Mesendoderm (in vitro differentiated cells): ENCODE data around the gene DNAJC15.
"Not testable (repeated sequence)": the region's sequence is repeated elsewhere in the genome, so short reads cannot be mapped to it uniquely, and the experiment has no call there.

Experiments used
- DNase-seq: peaks from one replicate; pipeline ENCODE4 v3.0.0; 2013
- H2AK5ac ChIP-seq: 2 replicates; pipeline ENCODE4 v1.6.1; 2013; ENCODE audit warnings: low read length, inconsistent platforms
- H2BK120ac ChIP-seq: 2 replicates; pipeline ENCODE4 v1.6.1; 2013; ENCODE audit warnings: low read depth, mild to moderate bottlenecking, low read length, moderate library complexity, mixed read lengths
- H2BK15ac ChIP-seq: replicated peaks from 2 replicates; pipeline ENCODE4 v1.6.1; 2013; ENCODE audit warnings: low read depth, mild to moderate bottlenecking, moderate library complexity
- H2BK5ac ChIP-seq: 2 replicates; pipeline ENCODE4 v1.6.1; 2013; ENCODE audit warnings: low read length, inconsistent platforms
- H3K18ac ChIP-seq: 2 replicates; pipeline ENCODE4 v1.6.1; 2013; ENCODE audit warnings: mild to moderate bottlenecking, low read length, mixed read lengths
- H3K23ac ChIP-seq: one replicate; pipeline ENCODE4 v1.6.1; 2013; ENCODE audit warnings: low read length
- H3K27ac ChIP-seq: 2 replicates; pipeline ENCODE4 v1.5.1; 2013; ENCODE audit warnings: low read depth, mild to moderate bottlenecking, inconsistent platforms, low read length, moderate library complexity
- H3K27me3 ChIP-seq: 2 replicates; pipeline ENCODE4 v1.6.1; 2013; ENCODE audit warnings: low read length, control low read depth, mild to moderate bottlenecking, inconsistent platforms; ENCODE audit not compliant: insufficient read depth, poor library complexity
- H3K36me3 ChIP-seq: 2 replicates; pipeline ENCODE4 v1.6.1; 2013; ENCODE audit warnings: low read length, inconsistent platforms; ENCODE audit not compliant: control insufficient read depth, insufficient read depth
- H3K4ac ChIP-seq: one replicate; pipeline ENCODE4 v1.6.1; 2013; ENCODE audit warnings: low read depth, mild to moderate bottlenecking, low read length, moderate library complexity
- H3K4me1 ChIP-seq: 2 replicates; pipeline ENCODE4 v1.6.1; 2013; ENCODE audit warnings: low read depth, low read length, inconsistent platforms; ENCODE audit not compliant: control insufficient read depth
- H3K4me2 ChIP-seq: 2 replicates; pipeline ENCODE4 v1.6.1; 2013; ENCODE audit warnings: low read length
- H3K4me3 ChIP-seq: 2 replicates; pipeline ENCODE4 v1.5.1; 2013; ENCODE audit warnings: mild to moderate bottlenecking, low read length
- H3K56ac ChIP-seq: one replicate; pipeline ENCODE4 v1.6.1; 2013; ENCODE audit warnings: low read length
- H3K79me1 ChIP-seq: 2 replicates; pipeline ENCODE4 v1.6.1; 2013; ENCODE audit warnings: low read length, inconsistent platforms
- H3K79me2 ChIP-seq: 2 replicates; pipeline ENCODE4 v1.6.1; 2013; ENCODE audit warnings: mild to moderate bottlenecking, low read length; ENCODE audit not compliant: control insufficient read depth, insufficient read depth
- H3K9ac ChIP-seq: 2 replicates; pipeline ENCODE4 v1.6.1; 2013; ENCODE audit warnings: low read length, inconsistent platforms
- H4K5ac ChIP-seq: one replicate; pipeline ENCODE4 v1.6.1; 2013; ENCODE audit warnings: low read length
- H4K8ac ChIP-seq: one replicate; pipeline ENCODE4 v1.6.1; 2013; ENCODE audit warnings: low read depth, mild to moderate bottlenecking, control low read depth, low read length, moderate library complexity
- WGBS: extraction: QIAGEN DNeasy Blood & Tissue Kit; methylation state at CpG from one replicate; pipeline ENCODE4 v1.1.7; 2013; ENCODE audit warnings: low lambda C conversion rate, missing lambda C conversion rate; ENCODE audit not compliant: insufficient coverage; ENCODE audit errors: extremely low coverage; 5-methylcytosine and 5-hydroxymethylcytosine counted together

DNAJC15 gene

GRCh38 chr13:43042410-43042921 lies 19.1 kb downstream of the DNAJC15 start:
- no peak for DNase-seq
- Histone ChIP-seq H3K23ac (no peak overlapping the region), H2BK5ac (no peak overlapping the region), H2BK120ac (no peak overlapping the region), H3K27me3 (no peaks in the 10 kb centered on the region), H2AK5ac (no peak overlapping the region), H4K5ac (no peak overlapping the region), H3K27ac (no peak overlapping the region), H3K36me3 (no peaks in the 10 kb centered on the region), H3K18ac (no peak overlapping the region), H2BK15ac (no peak overlapping the region), H3K9ac (no peak overlapping the region), H3K4me2 (no peak overlapping the region), H3K4me1 (no peaks in the 10 kb centered on the region), H4K8ac (no peak overlapping the region), H3K4ac (peak overlapping the region; percentile 36), H3K79me1 (no peaks in the 10 kb centered on the region), H3K56ac (no peak overlapping the region), H3K79me2 (no peaks in the 10 kb centered on the region), H3K4me3 (no peak overlapping the region)

GRCh38 chr13:43044720-43045301 lies 21.4 kb downstream of the DNAJC15 start:
- Histone ChIP-seq H3K4ac (no peak overlapping the region), H4K5ac (no peak overlapping the region), H3K79me2 (no peaks in the 10 kb centered on the region), H3K36me3 (no peaks in the 10 kb centered on the region), H2BK120ac (no peak overlapping the region), H3K4me2 (no peak overlapping the region), H3K79me1 (no peaks in the 10 kb centered on the region), H2AK5ac (no peak overlapping the region), H2BK5ac (no peak overlapping the region), H3K23ac (no peak overlapping the region), H3K9ac (no peak overlapping the region), H3K27ac (no peak overlapping the region), H2BK15ac (no peak overlapping the region), H4K8ac (no peak overlapping the region), H3K27me3 (no peaks in the 10 kb centered on the region), H3K56ac (no peak overlapping the region), H3K4me1 (no peaks in the 10 kb centered on the region), H3K4me3 (no peak overlapping the region), H3K18ac (no peak overlapping the region)
- WGBS, result 100% methylated on average over 1 of the region's 5 CpGs
- no peak for DNase-seq

- H3K79me1 ChIP-seq, H2AK5ac ChIP-seq, H3K18ac ChIP-seq, H3K4ac ChIP-seq, DNase-seq, H2BK5ac ChIP-seq, H3K4me3 ChIP-seq, H2BK15ac ChIP-seq, H3K27ac ChIP-seq, H3K9ac ChIP-seq, H4K5ac ChIP-seq, H3K56ac ChIP-seq, H3K4me1 ChIP-seq, H4K8ac ChIP-seq, H3K27me3 ChIP-seq, H2BK120ac ChIP-seq, H3K23ac ChIP-seq, H3K36me3 ChIP-seq, H3K79me2 ChIP-seq, H3K4me2 ChIP-seq: not testable (repeated sequence)
- WGBS, result no CpG with 5 or more reads among the region's 10 CpGs
These were observed 22.0 kb downstream of the DNAJC15 start for GRCh38 chr13:43045302-43045773.

- H3K27ac ChIP-seq, result no peak overlapping the region
- no peak overlapping the region for H3K4me2 ChIP-seq
- WGBS, result no CpG with 5 or more reads among the region's 6 CpGs
These were observed 22.9 kb downstream of the DNAJC15 start for GRCh38 chr13:43046259-43046658.

GRCh38 chr13:43054803-43055802 lies 31.7 kb downstream of the DNAJC15 start:
- H3K9ac ChIP-seq, result peak overlapping the region; percentile 72
- H3K27me3 ChIP-seq, result no peaks in the 10 kb centered on the region
- peak overlapping the region; percentile 95 for H3K56ac ChIP-seq
- H3K79me2 ChIP-seq, result no peaks in the 10 kb centered on the region
- no peak overlapping the region for H2BK15ac ChIP-seq
- H3K4me3 ChIP-seq, result no peak overlapping the region
- peaks cover 13% of the 10 kb centered on the region for H3K4me1 ChIP-seq
- peak overlapping the region; percentile 96 for H3K27ac ChIP-seq
- no peak overlapping the region for H2BK120ac ChIP-seq
- DNase-seq, result peak; percentile 99
- no peak overlapping the region for H2AK5ac ChIP-seq
- H4K8ac ChIP-seq, result no peak overlapping the region
- no peak overlapping the region for H3K4ac ChIP-seq
- peak overlapping the region; percentile 29 for H3K23ac ChIP-seq
- H2BK5ac ChIP-seq, result peak overlapping the region; percentile 98
- H3K36me3 ChIP-seq, result no peaks in the 10 kb centered on the region
- H3K18ac ChIP-seq, result peak overlapping the region; percentile 94
- H3K4me2 ChIP-seq, result no peak overlapping the region
- WGBS, result no CpG with 5 or more reads among the region's 13 CpGs
- H3K79me1 ChIP-seq, result no peaks in the 10 kb centered on the region
- H4K5ac ChIP-seq, result no peak overlapping the region

More at GRCh38 chr13:43046259-43046658, 22.9 kb downstream of the DNAJC15 start:
- Histone ChIP-seq H3K18ac (peak overlapping the region; percentile 1), H3K79me1 (no peaks in the 10 kb centered on the region), H3K56ac (no peak overlapping the region), H3K9ac (no peak overlapping the region), H3K23ac (no peak overlapping the region), H2BK120ac (no peak overlapping the region), H3K36me3 (no peaks in the 10 kb centered on the region), H2AK5ac (no peak overlapping the region), H2BK15ac (no peak overlapping the region), H2BK5ac (no peak overlapping the region), H3K4ac (no peak overlapping the region), H4K5ac (no peak overlapping the region), H3K79me2 (no peaks in the 10 kb centered on the region), H3K4me1 (no peaks in the 10 kb centered on the region), H3K4me3 (no peak overlapping the region), H3K27me3 (no peaks in the 10 kb centered on the region), H4K8ac (no peak overlapping the region)
- DNase-seq, result no peak
